RCC 7860 (cell line): Measurements from ENCODE around the gene DES.

Experiments used
- DNase-seq: peaks from one replicate; pipeline ENCODE4 v3.0.0-alpha.2; 2015; ENCODE audit warnings: low spot score
- FAIRE-seq: peaks from 2 replicates; lab custom pipeline; 2012; peaks lifted over from hg19 to GRCh38; lab: Jason Lieb, UNC

Gene DES

GRCh38 chr2:219470429-219470828, 52.3 kb downstream of the DES start:
- no peak for DNase-seq
- FAIRE-seq = no peak

DNA sequence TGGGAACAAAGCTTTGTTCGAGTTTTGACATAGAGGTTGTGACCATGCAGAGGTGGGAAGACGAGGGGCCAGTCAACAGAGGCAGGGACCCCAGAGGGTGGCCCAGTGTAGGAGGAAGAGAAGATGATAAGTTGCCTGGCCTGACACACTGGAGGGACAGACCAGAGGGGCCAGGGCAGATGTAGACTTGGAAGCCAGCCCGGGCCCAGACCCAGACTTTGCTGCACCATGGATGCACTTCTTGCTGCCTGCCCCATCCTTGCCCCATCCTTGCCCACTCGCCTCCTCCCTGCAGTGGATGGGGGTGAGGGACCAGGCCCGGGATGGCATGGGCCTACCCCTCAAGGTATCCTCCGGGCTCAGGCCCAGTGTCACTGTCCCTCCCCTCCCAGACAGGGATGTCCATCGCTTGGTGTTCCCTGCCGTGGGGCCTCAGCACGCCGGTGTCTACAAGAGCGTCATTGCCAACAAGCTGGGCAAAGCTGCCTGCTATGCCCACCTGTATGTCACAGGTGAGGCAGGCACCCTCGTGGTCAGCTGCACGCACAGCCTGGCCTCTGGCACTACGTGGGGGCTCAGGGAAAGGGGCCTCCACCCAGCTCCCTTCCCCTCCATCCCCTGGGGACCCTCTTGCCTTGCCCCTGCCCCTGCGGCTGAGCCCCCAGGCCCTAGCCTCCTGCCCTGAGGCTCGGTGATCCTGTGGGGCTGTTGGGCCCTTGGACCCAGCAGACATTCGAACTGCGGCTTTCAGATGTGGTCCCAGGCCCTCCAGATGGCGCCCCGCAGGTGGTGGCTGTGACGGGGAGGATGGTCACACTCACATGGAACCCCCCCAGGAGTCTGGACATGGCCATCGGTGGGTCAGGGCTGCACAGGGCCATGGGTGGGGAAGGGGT, 53.5 kb downstream of the DES start:
- DNase-seq (no peak), FAIRE-seq (no peak)

GRCh38 chr2:219472629-219473187, 54.5 kb downstream of the DES start:
- DNase-seq (no peak), FAIRE-seq (no peak)

DNA sequence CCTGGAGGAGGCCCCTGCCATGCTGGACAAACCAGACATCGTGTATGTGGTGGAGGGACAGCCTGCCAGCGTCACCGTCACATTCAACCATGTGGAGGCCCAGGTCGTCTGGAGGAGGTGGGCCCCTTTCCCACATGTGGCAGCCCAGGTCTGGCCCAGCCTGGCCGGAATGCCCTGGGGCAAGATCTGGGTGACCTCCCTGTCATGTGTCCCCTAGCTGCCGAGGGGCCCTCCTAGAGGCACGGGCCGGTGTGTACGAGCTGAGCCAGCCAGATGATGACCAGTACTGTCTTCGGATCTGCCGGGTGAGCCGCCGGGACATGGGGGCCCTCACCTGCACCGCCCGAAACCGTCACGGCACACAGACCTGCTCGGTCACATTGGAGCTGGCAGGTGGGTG, 55.3 kb downstream of the DES start:
- DNase-seq (no peak), FAIRE-seq (no peak)

- FAIRE-seq (no peak), DNase-seq (no peak)
These were observed 56.3 kb downstream of the DES start for GRCh38 chr2:219474285-219475060.

DNA sequence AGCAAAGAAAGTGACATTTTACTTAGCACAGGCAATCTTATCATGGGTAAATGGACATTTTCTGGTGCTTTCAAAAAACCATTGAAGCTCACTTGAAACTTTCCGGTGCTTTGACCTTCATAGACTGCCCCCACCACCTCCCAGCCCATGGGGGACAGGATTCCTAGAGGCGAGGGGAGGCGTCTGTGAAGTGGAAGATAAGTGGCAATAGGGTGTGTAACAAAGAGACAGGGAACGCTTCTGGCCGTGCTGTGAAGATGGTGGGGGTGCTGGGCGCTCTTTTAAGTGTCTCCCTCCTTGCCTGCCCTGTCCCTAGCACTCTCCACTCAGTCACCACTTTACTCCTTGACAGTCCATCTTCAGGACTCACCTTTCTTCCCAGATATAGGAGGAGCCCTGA, 57.1 kb downstream of the DES start:
- FAIRE-seq (no peak), DNase-seq (no peak)

- DNase-seq (peak; percentile 15), FAIRE-seq (no peak)
These were observed 57.8 kb downstream of the DES start for GRCh38 chr2:219475697-219476651.
